H1 (cell line): Measurements from ENCODE around the gene FBXL14. TPM values are rescaled to one million over a fixed set of nuclear protein-coding genes. Genes with fewer than 3 reads are reported as not detected.

Source experiments
- CTCF ChIA-PET: fragments of 300-600 bp; sonication (Branson Sonifier 250); formaldehyde crosslinking; loops from one replicate; lab custom pipeline; 2021; ENCODE audit not compliant: partially characterized antibody; lab: Charles Lee
- POLR2A ChIA-PET: fragments of 300-600 bp; sonication (Branson Sonifier 250); formaldehyde crosslinking; loops from one replicate; lab custom pipeline; 2021; ENCODE audit warnings: inconsistent platforms; ENCODE audit not compliant: partially characterized antibody; lab: Charles Lee
- DNase-seq, 2 experiments: peaks; one replicate each; pipeline versions ENCODE4 v3.0.0 to v3.0.0-alpha.2; 2010 to 2022; ENCODE audit warnings: low spot score in 2 of 2, low read depth in 1 of 2, mixed read lengths in 1 of 2
- FAIRE-seq: peaks from 2 replicates; lab custom pipeline; 2011; peaks lifted over from hg19 to GRCh38; lab: Jason Lieb, UNC
- H2AFZ ChIP-seq: 2 replicates; pipeline ENCODE4 v1.8.1; 2012; ENCODE audit warnings: low read length, inconsistent platforms
- H2AK5ac ChIP-seq: 2 replicates; pipeline ENCODE4 v1.6.1; 2013; ENCODE audit warnings: low read depth, low read length
- H2BK120ac ChIP-seq: replicated peaks from 2 replicates; pipeline ENCODE3; 2013; ENCODE audit warnings: low read depth, low read length, inconsistent platforms
- H2BK12ac ChIP-seq: 2 replicates; pipeline ENCODE4 v1.6.1; 2013; ENCODE audit warnings: low read depth, low read length
- H2BK15ac ChIP-seq: 2 replicates; pipeline ENCODE4 v1.6.1; 2013; ENCODE audit warnings: low read length
- H2BK20ac ChIP-seq: 2 replicates; pipeline ENCODE4 v1.6.1; 2013; ENCODE audit warnings: low read length
- H2BK5ac ChIP-seq: 2 replicates; pipeline ENCODE4 v1.6.1; 2013; ENCODE audit warnings: low read depth, low read length
- H3K14ac ChIP-seq: 2 replicates; pipeline ENCODE4 v1.6.1; 2013; ENCODE audit warnings: inconsistent platforms; ENCODE audit not compliant: insufficient read length
- H3K18ac ChIP-seq: 2 replicates; pipeline ENCODE4 v1.6.1; 2013; ENCODE audit warnings: low read length; ENCODE audit errors: extremely low read depth
- H3K23ac ChIP-seq: 2 replicates; pipeline ENCODE4 v1.6.1; 2013; ENCODE audit warnings: inconsistent platforms; ENCODE audit not compliant: insufficient read length
- H3K23me2 ChIP-seq: 2 replicates; pipeline ENCODE4 v1.6.1; 2013; ENCODE audit warnings: low read depth, low read length
- H3K27ac ChIP-seq: 2 replicates; pipeline ENCODE4 v1.6.1; 2011; ENCODE audit warnings: low read depth, low read length, inconsistent platforms
- H3K27me3 ChIP-seq, 4 experiments: replicated peaks in 1 of 4; 1 replicate in 1 of 4; 2 replicates in 3 of 4; pipeline versions ENCODE4 v1.6.1 to v1.8.1; 2011 to 2013; ENCODE audit warnings: low read length in 3 of 4, mild to moderate bottlenecking in 3 of 4, inconsistent platforms in 2 of 4, mixed read lengths in 2 of 4, moderate library complexity in 1 of 4; ENCODE audit not compliant: control insufficient read depth in 3 of 4, insufficient read depth in 3 of 4; ENCODE audit errors: extremely low read depth in 1 of 4
- H3K36me3 ChIP-seq, 4 experiments: 2 replicates each; pipeline versions ENCODE4 v1.6.1 to v1.8.1; 2011 to 2013; ENCODE audit warnings: mild to moderate bottlenecking in 4 of 4, low read length in 3 of 4, moderate library complexity in 2 of 4, control low read depth in 1 of 4, inconsistent platforms in 1 of 4; ENCODE audit not compliant: insufficient read depth in 4 of 4, control insufficient read depth in 2 of 4
- H3K4ac ChIP-seq: replicated peaks from 2 replicates; pipeline ENCODE3; 2013; ENCODE audit warnings: low read length, low read depth, mixed read lengths, inconsistent platforms; ENCODE audit not compliant: insufficient read length
- H3K4me1 ChIP-seq, 4 experiments: replicated peaks in 1 of 4; 1 replicate in 1 of 4; 2 replicates in 3 of 4; pipeline versions ENCODE4 v1.6.1 to v1.8.1; 2011 to 2013; ENCODE audit warnings: low read length in 3 of 4, inconsistent platforms in 2 of 4, mixed read lengths in 1 of 4; ENCODE audit not compliant: insufficient read depth in 4 of 4, control insufficient read depth in 3 of 4
- H3K4me2 ChIP-seq, 2 experiments: 2 replicates each; pipeline versions ENCODE4 v1.6.1 to v1.8.1; 2011 to 2013; ENCODE audit warnings: low read depth in 2 of 2, low read length in 2 of 2, control low read depth in 1 of 2, inconsistent platforms in 1 of 2, mild to moderate bottlenecking in 1 of 2; ENCODE audit not compliant: insufficient read depth in 1 of 2
- H3K4me3 ChIP-seq, 4 experiments: fragments of 200-600, 300-600 bp in 1 of 4; sonication (generic), shearing (Covaris generic), sonication (Bioruptor Twin) in 1 of 4; 2 replicates each; pipeline versions ENCODE4 v1.5.1 to v1.8.1; 2011 to 2016; ENCODE audit warnings: low read length in 4 of 4, low read depth in 3 of 4, control low read depth in 2 of 4, inconsistent platforms in 2 of 4, mild to moderate bottlenecking in 2 of 4, mixed read lengths in 1 of 4, moderate library complexity in 1 of 4; ENCODE audit not compliant: insufficient read depth in 2 of 4; ENCODE audit errors: extremely low read depth in 1 of 4
- H3K56ac ChIP-seq: replicated peaks from 2 replicates; pipeline ENCODE3; 2013; ENCODE audit warnings: low read depth, mild to moderate bottlenecking, mixed read lengths, low read length, inconsistent platforms; ENCODE audit not compliant: insufficient read length
- H3K79me1 ChIP-seq: 2 replicates; pipeline ENCODE4 v1.6.1; 2013; ENCODE audit warnings: low read depth, low read length, control low read depth
- H3K79me2 ChIP-seq, 2 experiments: 2 replicates each; pipeline versions ENCODE4 v1.6.1 to v1.8.1; 2012 to 2013; ENCODE audit warnings: low read length in 2 of 2, mild to moderate bottlenecking in 2 of 2, inconsistent platforms in 1 of 2; ENCODE audit not compliant: insufficient read depth in 2 of 2, control insufficient read depth in 1 of 2
- H3K9ac ChIP-seq, 4 experiments: replicated peaks in 1 of 4; 1 replicate in 1 of 4; 2 replicates in 3 of 4; pipeline versions ENCODE4 v1.6.1 to v1.8.1; 2011 to 2013; ENCODE audit warnings: low read depth in 3 of 4, low read length in 3 of 4, control low read depth in 2 of 4, mild to moderate bottlenecking in 2 of 4, moderate library complexity in 2 of 4, inconsistent platforms in 1 of 4; ENCODE audit errors: extremely low read depth in 1 of 4
- H3K9me3 ChIP-seq, 2 experiments: 2 replicates each; pipeline versions ENCODE4 v1.6.1 to v1.8.1; 2012 to 2013; ENCODE audit warnings: mild to moderate bottlenecking in 2 of 2, moderate library complexity in 2 of 2, control low read depth in 1 of 2, inconsistent platforms in 1 of 2, low read depth in 1 of 2, low read length in 1 of 2, mixed read lengths in 1 of 2; ENCODE audit not compliant: insufficient read depth in 2 of 2
- H4K20me1 ChIP-seq, 2 experiments: replicated peaks in 1 of 2; 2 replicates each; pipeline versions ENCODE3 to v1.8.1; 2011 to 2013; ENCODE audit warnings: inconsistent platforms in 2 of 2, low read length in 2 of 2, mild to moderate bottlenecking in 1 of 2; ENCODE audit not compliant: insufficient read depth in 2 of 2, control insufficient read depth in 1 of 2
- H4K5ac ChIP-seq: 2 replicates; pipeline ENCODE4 v1.6.1; 2013; ENCODE audit warnings: low read length, low read depth, mixed read lengths, inconsistent platforms; ENCODE audit not compliant: insufficient read length
- H4K8ac ChIP-seq: 2 replicates; pipeline ENCODE4 v1.8.0; 2013; ENCODE audit warnings: mild to moderate bottlenecking, moderate library complexity, low read length, inconsistent platforms; ENCODE audit not compliant: insufficient read depth; ENCODE audit errors: extremely low read depth
- H4K91ac ChIP-seq: replicated peaks from 2 replicates; pipeline ENCODE3; 2013; ENCODE audit warnings: low read length, mixed read lengths, inconsistent platforms; ENCODE audit not compliant: insufficient read length
- ATF3 ChIP-seq: IDR thresholded peaks from 2 replicates; pipeline ENCODE4 v1.6.1; 2011; ENCODE audit warnings: low read depth, mild to moderate bottlenecking, low read length; ENCODE audit not compliant: insufficient read depth
- CBX5 ChIP-seq: fragments of 300-800, 300-1000 bp; sonication (generic); IDR thresholded peaks from 2 replicates; pipeline ENCODE4 v1.7.1; 2016; ENCODE audit warnings: antibody characterized with exemption, low read length, low read depth
- GABPA ChIP-seq: IDR thresholded peaks from 2 replicates; pipeline ENCODE4 v1.6.1; 2011; ENCODE audit warnings: mild to moderate bottlenecking, low read length, moderate library complexity, borderline replicate concordance; ENCODE audit not compliant: insufficient read depth
- KDM1A ChIP-seq: fragments of 200-600, 300-600 bp; sonication (generic); IDR thresholded peaks from 2 replicates; pipeline ENCODE4 v1.7.1; 2016; ENCODE audit warnings: mild to moderate bottlenecking, low read length, borderline replicate concordance
- NANOG ChIP-seq: IDR thresholded peaks from 2 replicates; pipeline ENCODE4 v1.6.1; 2011; ENCODE audit warnings: low read length, low read depth, mild to moderate bottlenecking, inconsistent platforms; ENCODE audit not compliant: insufficient read depth, poor library complexity, severe bottlenecking
- RNF2 ChIP-seq: fragments of 200-900, 300-1000 bp; sonication (generic); IDR thresholded peaks from 2 replicates; pipeline ENCODE4 v1.7.1; 2016; ENCODE audit warnings: borderline replicate concordance, low read depth, mild to moderate bottlenecking, antibody characterized with exemption, low read length; ENCODE audit not compliant: poor library complexity, severe bottlenecking; ENCODE audit errors: missing control alignments
- SP2 ChIP-seq: IDR thresholded peaks from 2 replicates; pipeline ENCODE4 v1.6.1; 2012; ENCODE audit warnings: mild to moderate bottlenecking, low read length, inconsistent platforms
- SP4 ChIP-seq: IDR thresholded peaks from 2 replicates; pipeline ENCODE4 v1.6.1; 2012; ENCODE audit warnings: low read length, inconsistent platforms
- TCF12 ChIP-seq: IDR thresholded peaks from 2 replicates; pipeline ENCODE4 v1.6.1; 2011; ENCODE audit warnings: low read depth, mild to moderate bottlenecking, low read length
- USF2 ChIP-seq: IDR thresholded peaks from 2 replicates; pipeline ENCODE4 v1.6.1; 2011; ENCODE audit warnings: low read length, improper control_type of control experiment
- YY1 ChIP-seq: IDR thresholded peaks from 2 replicates; pipeline ENCODE4 v1.6.1; 2011; ENCODE audit warnings: low read depth, mild to moderate bottlenecking, low read length
- WGBS, 2 experiments: shearing (Covaris generic) in 1 of 2; methylation state at CpG; one replicate each; pipeline versions ENCODE4 v1.1.6 to v1.1.7; 2013 to 2015; ENCODE audit warnings: low lambda C conversion rate in 2 of 2, mixed read lengths in 2 of 2, inconsistent platforms in 1 of 2, low coverage in 1 of 2, missing lambda C conversion rate in 1 of 2; ENCODE audit not compliant: insufficient replicate concordance in 2 of 2, insufficient coverage in 1 of 2, insufficient read length in 1 of 2; ENCODE audit errors: extremely low coverage in 1 of 2, missing lambda C conversion rate in 1 of 2; 5-methylcytosine and 5-hydroxymethylcytosine counted together
- polyA plus RNA-seq, 7 experiments: library from polyadenylated mRNA; depleted of rRNA in 3 of 7; stranded (reverse) in 5 of 7; unstranded in 2 of 7; fragments of >200 nt in 5 of 7; fragments of 200-250 nt in 2 of 7; gene quantifications; 1 replicate in 5 of 7; 2 replicates in 1 of 7; 4 replicates in 1 of 7; pipeline versions ENCODE4 v1.2.1 to v1.2.3, GENCODE V29; 2011 to 2013; ENCODE audit warnings: missing spikeins in 2 of 7, mixed read lengths in 2 of 7
- total RNA-seq: library from RNA; stranded (reverse); fragmentation: NEBNext Ultra II Directional; extraction: Animal tissue kit (Norgen Biotek cat#: 25700); gene quantifications from 2 replicates; pipeline ENCODE4 v1.2.1, GENCODE V29; 2021

FBXL14 gene
- total and polyA plus RNA-seq, 2 of the 8 experiments (the other 6 are each of a cell fraction or from before 2014, with no cell fraction given), result 5.5 to 9.6 TPM

GRCh38 chr12:1523046-1523445 lies 71.3 kb downstream of the FBXL14 start:
- FAIRE-seq (no peak), DNase-seq (peak in 1 of 2 experiments; percentile 49)
- Histone ChIP-seq H4K20me1 (no peaks in the 10 kb centered on the region), H3K9me3 (no peaks in the 10 kb centered on the region), H3K4ac (no peak overlapping the region), H3K18ac (0 out of 2 replicates have a peak overlapping the region, but pooled peaks have one; percentile 38), H3K27me3 (peaks cover 4 to 28% (median 16%) of the 10 kb centered on the region in 4 experiments; a peak in 6 of 7 replicates), H3K23me2 (no peaks in the 10 kb centered on the region), H4K91ac (peak overlapping the region; percentile 8), H3K79me2 (no peaks in the 10 kb centered on the region), H3K4me3 (0 out of 8 replicates have a peak overlapping the region, but pooled peaks of 1 of the 4 experiments have one; percentile 2), H3K56ac (peak overlapping the region; percentile 54), H3K9ac (no peak overlapping the region), H2AK5ac (no peak overlapping the region), H3K4me2 (peak overlapping the region in 1 of 2 experiments; percentile 51; a peak in 2 of 4 replicates), H4K8ac (no peak overlapping the region), H3K36me3 (no peaks in the 10 kb centered on the region), H2BK12ac (peak overlapping the region; percentile 94; the same call in 1 of the 2 replicates), H2BK120ac (peak overlapping the region; percentile 66), H2BK5ac (peak overlapping the region; percentile 86; the same call in 1 of the 2 replicates), H3K27ac (no peak overlapping the region), H2BK20ac (peak overlapping the region; percentile 87), H2BK15ac (no peak overlapping the region), H2AFZ (peak overlapping the region; percentile 97; the same call in 1 of the 2 replicates), H3K79me1 (no peaks in the 10 kb centered on the region), H3K14ac (no peak overlapping the region), H3K4me1 (peaks cover 0 to 10% (median 8%) of the 10 kb centered on the region in 4 experiments; a peak in 6 of 7 replicates), H3K23ac (no peak overlapping the region), H4K5ac (no peak overlapping the region)
- 83% methylated on average over 8 of the region's 8 CpGs; no CpG with 5 or more reads in 1 of the 2 experiments for WGBS, 2 experiments
- POLR2A ChIA-PET, result interaction anchor here (1.5 kb wide), 1 partner anchor 66 kb away, joined by 3 read pairs; no protein-coding TSS in a partner anchor
- CTCF ChIA-PET, result interaction anchor here (0.9 to 1.7 kb wide), 7 partner anchors 10 to 405 kb away, joined by 3 to 5 read pairs (median 4); no protein-coding TSS in a partner anchor
- no peak for TF ChIP-seq GABPA
- no peak for TF ChIP-seq ATF3
- no peak for TF ChIP-seq CBX5
- no peak for TF ChIP-seq KDM1A
- TF ChIP-seq USF2, result no peak
- no peak for TF ChIP-seq SP2
- no peak for TF ChIP-seq TCF12
- no peak for TF ChIP-seq YY1
- TF ChIP-seq SP4, result no peak
- TF ChIP-seq NANOG, result no peak
- no peak for TF ChIP-seq RNF2
